ENCODE measurements around the gene PRAC2.

- no peak for TF ChIP-seq POLR2A (IDR thresholded peaks at IDR 0.05)
- no peak for TF ChIP-seq CTCF (IDR thresholded peaks at IDR 0.05)
Observed at GRCh38 chr17:48722915-48723422, at the start of gene PRAC2.
